Measurements from ENCODE around the gene SKAP1.

GRCh38 chr17:48382989-48383388 lies 47.0 kb downstream of the SKAP1 start:
- TF ChIP-seq CTCF (IDR thresholded peaks at IDR 0.05; ENCODE audit: low read depth, low read length) (no peak), EZH2phosphoT487 (IDR thresholded peaks at IDR 0.05; ENCODE audit: low read depth) (no peak)
